Ishikawa (cell line): Measurements from ENCODE around the gene DGKQ.

Experiments
- CEBPB ChIP-seq: IDR thresholded peaks from 2 replicates; pipeline ENCODE4 v1.6.1; 2012
- CREB1 ChIP-seq: IDR thresholded peaks from 2 replicates; pipeline ENCODE4 v1.6.1; 2012; ENCODE audit warnings: low read depth
- EGR1 ChIP-seq: IDR thresholded peaks from 2 replicates; pipeline ENCODE4 v1.6.1; 2012
- EP300 ChIP-seq: IDR thresholded peaks from 2 replicates; pipeline ENCODE4 v1.6.1; 2012; ENCODE audit warnings: borderline replicate concordance
- FOXM1 ChIP-seq: IDR thresholded peaks from 2 replicates; pipeline ENCODE4 v1.6.1; 2012; ENCODE audit warnings: low read depth, borderline replicate concordance
- MAX ChIP-seq: IDR thresholded peaks from 2 replicates; pipeline ENCODE4 v1.6.1; 2012
- RAD21 ChIP-seq: IDR thresholded peaks from 2 replicates; pipeline ENCODE4 v1.6.1; 2012; ENCODE audit warnings: low read depth
- REST ChIP-seq: IDR thresholded peaks from 2 replicates; pipeline ENCODE4 v1.6.1; 2012; ENCODE audit warnings: low read depth, mild to moderate bottlenecking
- TAF1 ChIP-seq: IDR thresholded peaks from 2 replicates; pipeline ENCODE4 v1.6.1; 2012; ENCODE audit warnings: low read depth, mild to moderate bottlenecking
- TCF12 ChIP-seq: IDR thresholded peaks from 2 replicates; pipeline ENCODE4 v1.6.1; 2012; ENCODE audit warnings: low read depth
- USF1 ChIP-seq: IDR thresholded peaks from 2 replicates; pipeline ENCODE4 v1.6.1; 2012
- YY1 ChIP-seq: IDR thresholded peaks from 2 replicates; pipeline ENCODE4 v1.6.1; 2012; ENCODE audit warnings: low read depth
- ZBTB7A ChIP-seq: IDR thresholded peaks from 2 replicates; pipeline ENCODE4 v1.6.1; 2012; ENCODE audit warnings: low read depth

- TF ChIP-seq EP300 = no peak
- no peak for TF ChIP-seq TCF12
- TF ChIP-seq CREB1 = no peak
- no peak for TF ChIP-seq TAF1
- no peak for TF ChIP-seq RAD21
- TF ChIP-seq REST = no peak
- no peak for TF ChIP-seq CEBPB
- TF ChIP-seq EGR1 = no peak
- TF ChIP-seq FOXM1 = no peak
- no peak; the same call in 1 of the 2 replicates for TF ChIP-seq ZBTB7A
- TF ChIP-seq MAX = no peak
- no peak for TF ChIP-seq YY1
- TF ChIP-seq USF1 = no peak
Observed at GRCh38 chr4:1019320-1019719, 46.0 kb upstream of the DGKQ start.
